Anterior cingulate cortex (tissue), 58 donors: ENCODE data around the gene CREB5.
"Not testable (repeated sequence)": the region's sequence is repeated elsewhere in the genome, so short reads cannot be mapped to it uniquely, and the experiment has no call there.

ENCODE experiments used
- DNase-seq, 58 donors: peaks; one replicate each; lab custom pipeline; 2025; lab: John Stamatoyannopoulos, UW

CREB5 gene

DNA sequence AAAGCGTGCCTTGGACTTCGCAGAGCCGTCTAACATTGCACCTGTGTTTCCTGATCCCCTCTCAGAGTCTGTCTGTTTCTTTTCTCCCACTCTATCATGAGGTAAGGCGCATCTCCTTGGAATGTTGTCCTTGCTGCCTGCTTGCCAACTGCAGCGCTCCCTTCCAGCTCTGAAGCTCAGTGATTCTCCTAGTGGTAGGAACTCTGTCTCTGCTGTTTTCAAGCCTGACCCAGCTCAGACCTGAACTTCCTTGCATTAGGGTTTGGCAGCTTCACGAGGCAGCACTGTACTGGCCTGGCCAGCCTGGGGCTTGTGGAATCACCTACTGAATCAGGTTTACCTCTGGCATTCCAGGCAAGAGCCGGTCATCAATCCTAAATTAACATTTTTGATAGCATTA is 123.9 kb downstream of the CREB5 start:
- no peak for DNase-seq

DNA sequence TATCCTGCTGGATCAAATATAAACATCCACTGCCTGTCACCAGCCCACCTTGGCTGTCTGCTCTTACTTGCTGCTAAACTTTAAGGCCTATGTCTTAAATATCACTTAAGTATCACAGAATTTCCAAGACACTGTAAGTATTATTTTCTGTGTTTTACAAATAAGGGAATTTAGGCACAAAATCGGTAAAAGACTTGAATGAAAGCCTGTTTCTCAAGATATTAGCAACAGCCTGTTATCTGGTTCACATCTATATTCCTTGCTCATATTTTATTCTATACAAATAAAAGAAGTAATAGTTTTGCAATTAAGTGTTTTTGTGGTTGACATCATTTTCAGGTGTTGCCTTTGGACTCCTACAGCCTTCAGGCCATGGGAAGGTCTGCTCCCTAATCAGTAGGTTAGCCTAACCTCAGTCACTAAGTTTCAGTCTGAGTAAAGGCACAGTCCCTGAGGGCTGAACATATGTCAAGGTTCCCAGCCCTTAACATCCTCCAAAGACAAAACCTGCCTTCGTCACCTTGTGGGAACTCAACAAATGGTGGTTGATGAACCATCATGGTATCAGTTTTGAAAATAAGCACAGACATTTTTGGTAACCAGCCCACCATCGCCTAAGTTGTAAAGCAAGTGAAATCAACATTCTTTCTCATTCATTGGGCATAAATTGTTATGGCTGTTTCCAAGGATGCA is 127.1 kb downstream of the CREB5 start:
- no peak for DNase-seq

DNA sequence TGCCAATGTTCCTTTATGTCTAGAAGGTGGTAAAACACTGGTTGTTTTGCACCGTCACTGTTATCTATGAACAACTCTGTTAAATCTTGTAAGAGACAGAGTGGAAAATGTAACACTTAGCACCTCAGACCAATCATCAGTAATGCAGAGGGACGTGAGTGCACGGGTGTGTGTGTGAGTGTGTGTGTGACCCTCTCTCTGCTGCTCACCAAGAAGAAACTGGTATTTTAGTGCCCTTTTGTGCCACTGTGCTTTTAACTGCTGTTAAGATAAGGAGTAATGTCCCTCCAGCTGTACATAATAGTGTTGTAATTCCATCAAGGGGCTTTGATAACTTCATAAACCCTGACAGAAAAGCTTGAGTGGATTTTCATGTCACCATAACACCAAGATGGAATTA is 130.1 kb downstream of the CREB5 start:
- DNase-seq = no peak

DNA sequence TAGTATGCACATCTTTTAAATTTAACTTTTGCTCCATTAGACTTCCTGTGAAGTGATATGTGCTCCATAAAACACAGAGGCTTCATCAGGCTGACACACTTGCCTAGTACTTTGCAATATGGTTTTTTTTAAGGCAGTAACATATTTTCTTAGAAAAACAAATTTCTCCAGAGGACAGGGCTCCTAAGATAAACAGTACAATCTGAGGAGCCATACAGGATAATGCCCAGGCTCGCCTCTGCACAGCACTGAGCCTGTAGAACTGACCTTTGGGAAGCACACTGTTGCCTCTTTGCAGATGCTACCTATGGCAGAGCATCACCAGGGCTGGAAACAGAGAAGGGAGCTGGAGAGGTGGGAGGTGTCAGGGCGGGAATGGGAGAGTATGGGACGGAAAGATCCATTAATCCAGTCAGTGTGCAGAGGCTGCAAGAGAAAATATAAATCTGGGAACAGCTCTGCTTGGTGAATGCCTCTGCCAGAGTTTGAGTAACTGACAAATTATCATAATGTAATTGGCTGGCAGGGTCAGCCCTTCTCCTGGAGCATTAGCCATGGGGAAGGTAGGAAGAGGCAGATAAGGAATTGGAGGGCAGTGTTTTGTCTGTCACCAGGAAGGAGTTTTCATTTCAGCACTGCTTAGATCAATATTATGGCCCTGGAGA is 132.3 kb downstream of the CREB5 start:
- no peak for DNase-seq

DNA sequence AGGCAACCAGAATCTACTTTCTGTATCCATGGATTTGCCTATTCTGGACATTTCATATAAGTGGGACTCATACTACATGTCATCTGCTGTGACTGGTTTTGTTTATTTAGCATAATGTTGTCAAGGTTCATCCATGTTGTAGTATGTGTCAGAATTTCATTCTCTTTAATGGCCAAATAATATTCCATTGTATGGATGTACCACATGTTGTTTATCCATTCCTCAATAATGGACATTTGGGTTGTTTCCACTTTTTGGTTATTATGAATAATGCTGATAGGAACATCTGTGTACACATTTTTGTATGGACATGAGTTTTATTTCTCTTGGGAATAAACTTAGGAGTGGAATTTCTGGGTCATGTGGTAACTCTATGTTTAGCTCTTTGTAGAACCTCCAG is 133.7 kb downstream of the CREB5 start:
- DNase-seq = no peak

DNA sequence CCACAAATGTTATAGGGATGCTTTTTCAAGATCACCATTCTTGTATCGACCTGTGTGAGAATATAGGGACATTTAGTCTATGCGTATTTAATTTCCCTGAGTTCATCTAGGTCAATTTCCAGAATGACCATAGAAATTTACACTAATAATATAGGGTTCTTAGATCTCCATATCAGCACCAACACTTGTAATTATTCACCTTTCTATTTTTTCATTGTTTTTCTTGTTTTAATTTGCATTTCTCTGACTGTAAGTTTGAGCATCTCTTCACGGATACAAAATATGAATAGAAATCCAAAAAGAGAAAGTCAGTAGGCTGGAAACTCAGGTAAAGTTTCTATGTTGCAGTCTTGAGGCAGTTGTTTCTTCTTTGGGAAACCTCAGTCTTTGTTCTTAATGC is 134.8 kb downstream of the CREB5 start:
- no peak for DNase-seq

DNA sequence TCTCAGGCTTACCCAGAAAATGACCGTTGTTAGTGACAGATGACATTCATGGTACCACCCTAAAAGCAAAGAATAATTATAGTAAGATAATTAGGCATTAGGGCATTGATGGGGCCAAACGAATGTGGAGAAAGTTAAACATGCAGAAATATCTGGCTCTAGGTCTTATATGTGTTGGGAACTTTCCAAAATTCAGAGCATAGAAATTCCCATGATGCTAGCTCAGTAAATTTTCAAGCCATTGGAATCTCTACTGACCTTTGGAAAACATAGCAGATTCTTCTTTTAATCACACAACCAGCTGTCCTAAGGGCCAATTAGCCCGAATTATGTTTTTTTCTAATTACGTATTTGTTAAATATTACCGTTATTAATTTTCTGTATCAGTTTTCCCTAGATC is 136.1 kb downstream of the CREB5 start:
- no peak for DNase-seq

DNA sequence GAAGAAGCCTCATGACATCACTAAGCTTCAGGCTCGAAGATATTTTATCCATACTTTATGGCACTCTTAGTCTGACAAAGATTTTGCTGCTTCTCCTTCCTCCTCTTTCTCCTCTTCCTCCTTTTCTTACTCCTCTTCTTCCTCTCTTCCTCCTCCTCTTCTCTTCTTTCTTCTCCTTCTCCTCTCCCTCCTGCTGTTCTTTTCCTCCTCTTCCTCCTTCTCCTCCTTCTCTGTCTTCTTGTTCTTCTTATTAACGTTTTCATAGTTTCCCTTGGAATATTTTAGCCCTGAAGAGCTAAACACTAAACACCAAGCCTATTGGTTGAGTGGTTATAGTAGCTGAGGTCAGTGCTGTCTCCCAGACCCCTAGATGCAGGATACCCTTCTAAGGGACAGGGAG is 137.7 kb downstream of the CREB5 start:
- no peak for DNase-seq

DNA sequence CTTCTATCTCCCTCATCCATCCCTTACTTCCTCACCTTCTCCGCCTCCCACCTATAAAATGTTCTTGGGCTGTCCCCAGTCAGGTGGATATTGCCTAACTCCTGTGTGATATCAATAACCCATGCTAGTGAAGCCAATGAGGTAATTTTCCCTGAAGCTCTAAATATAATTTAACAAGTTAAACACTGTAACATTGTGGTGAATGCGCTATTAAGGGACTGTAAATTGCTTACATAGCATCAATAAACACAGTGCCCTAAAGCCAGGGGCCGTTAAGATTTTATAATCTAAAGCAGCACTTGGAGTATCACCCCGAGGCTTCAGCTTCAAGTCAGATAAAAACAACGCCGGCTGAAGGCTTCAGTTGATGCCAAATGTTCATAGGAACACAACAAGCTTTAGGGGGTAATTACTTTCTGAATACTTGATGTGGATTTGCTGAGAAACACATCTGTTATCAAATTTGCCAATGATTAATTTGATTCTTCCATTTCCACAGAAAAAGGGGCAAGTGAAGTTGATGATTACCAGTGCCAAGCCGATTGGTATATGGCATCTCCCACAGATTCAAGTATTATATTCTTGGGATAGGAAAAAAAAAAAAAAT is 138.4 kb downstream of the CREB5 start:
- DNase-seq = no peak

DNA sequence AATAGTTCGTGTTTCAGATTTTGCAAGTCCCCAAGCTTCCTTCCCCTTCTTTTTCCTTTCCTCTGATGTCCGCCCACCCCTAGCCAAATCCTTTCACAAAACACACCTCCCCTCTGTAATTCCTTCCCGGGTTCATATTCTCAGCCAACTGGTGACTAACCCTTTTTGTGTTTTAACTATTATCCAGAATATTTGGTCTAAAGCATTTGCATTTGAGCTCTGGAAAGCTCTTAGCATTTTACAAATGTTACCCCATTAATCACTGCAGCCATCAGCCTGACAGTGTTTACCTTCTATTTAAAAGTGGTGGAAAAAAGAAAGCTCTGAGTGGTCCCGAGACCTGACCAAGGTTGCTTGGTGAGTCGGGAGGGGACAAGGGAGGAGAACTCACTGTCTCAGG is 139.0 kb downstream of the CREB5 start:
- no peak for DNase-seq

DNA sequence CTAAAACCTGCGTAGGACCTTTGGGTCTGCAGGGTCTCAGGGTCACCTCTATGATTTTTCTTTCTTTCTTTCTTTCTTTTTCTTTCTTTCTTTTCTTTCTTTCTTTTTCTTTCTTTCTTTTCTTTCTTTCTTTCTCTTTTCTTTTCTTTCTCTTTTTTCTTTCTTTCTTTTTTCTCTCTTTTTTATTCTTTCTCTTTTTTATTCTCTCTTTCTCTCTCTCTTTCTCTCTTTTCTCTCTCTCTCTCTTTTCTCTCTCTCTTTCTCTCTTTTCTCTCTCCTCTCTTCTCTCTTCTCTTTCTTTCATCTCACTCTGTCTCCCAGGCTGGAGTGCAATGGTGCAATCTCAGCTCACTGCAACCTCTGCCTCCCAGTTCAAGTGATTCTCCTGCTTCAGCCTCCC is 139.4 kb downstream of the CREB5 start:
- DNase-seq = not testable (repeated sequence)

DNA sequence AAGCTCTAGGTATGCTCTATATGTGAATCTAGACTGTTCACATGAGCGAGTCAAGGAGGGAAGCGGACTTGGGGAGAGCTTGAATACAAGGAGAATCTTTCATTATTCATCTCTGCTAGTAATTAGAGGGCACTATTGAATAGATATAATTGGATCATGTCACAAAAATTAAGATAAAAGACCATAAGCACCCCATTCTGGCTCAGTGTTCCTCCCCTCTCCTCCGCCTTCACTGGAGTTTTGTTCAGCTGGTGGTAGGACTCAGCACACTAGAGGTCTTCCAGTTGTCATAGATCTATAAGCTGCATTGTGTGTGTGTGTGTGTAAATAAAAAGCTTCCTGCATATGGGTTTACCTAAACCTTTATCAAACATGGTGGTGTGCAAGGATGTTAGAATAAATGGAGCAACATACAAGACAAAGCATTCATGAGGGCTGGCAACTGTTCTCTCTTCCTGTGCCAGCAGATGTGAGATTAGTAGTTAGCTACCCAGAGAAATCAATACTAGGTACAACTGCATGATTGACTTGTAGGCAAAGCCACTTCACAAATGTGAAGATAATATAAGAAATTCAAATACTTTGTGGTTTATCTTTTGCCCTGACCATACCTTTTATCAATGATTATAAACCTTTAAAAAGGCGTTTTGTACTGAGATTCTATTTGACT is 142.6 kb downstream of the CREB5 start:
- DNase-seq = no peak

DNA sequence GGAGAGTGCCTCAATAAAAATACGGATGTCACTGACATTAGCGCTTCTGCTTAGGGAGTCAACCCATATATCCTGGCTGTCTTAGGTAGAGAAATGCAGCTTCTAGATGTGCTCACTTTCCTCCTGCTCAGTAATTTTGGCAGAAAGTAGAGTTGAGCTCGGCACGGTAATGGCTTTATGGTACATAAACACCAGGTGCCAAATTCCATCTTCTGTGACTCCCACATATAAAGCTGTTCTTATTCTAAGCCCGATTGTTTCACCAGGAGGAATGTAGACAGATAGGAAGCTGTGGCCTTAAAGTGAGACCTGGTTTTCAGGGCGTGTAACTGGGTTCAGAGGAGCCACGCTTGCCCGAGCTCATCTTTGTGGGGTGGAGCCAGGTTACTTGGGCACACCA is 143.7 kb downstream of the CREB5 start:
- no peak for DNase-seq

DNA sequence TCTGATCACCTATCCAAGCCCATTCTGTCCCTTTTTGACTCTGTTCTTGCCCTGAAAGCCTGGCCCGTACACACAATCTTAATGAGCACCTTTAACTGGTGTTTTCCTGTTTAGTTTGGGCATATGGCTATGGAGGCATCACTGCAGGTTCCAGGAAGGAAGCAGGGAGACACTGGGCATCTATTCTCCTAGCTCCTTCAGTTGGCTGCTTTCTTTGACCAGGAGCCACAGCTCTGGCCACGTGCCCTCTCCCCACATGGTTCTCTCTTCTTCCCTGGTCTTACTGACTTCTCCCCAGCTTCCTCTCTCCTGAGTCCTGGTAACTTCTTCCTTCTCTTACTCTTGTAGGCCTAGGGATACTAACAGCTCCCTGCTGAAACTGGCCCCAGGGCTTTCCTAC is 144.4 kb downstream of the CREB5 start:
- DNase-seq = no peak

DNA sequence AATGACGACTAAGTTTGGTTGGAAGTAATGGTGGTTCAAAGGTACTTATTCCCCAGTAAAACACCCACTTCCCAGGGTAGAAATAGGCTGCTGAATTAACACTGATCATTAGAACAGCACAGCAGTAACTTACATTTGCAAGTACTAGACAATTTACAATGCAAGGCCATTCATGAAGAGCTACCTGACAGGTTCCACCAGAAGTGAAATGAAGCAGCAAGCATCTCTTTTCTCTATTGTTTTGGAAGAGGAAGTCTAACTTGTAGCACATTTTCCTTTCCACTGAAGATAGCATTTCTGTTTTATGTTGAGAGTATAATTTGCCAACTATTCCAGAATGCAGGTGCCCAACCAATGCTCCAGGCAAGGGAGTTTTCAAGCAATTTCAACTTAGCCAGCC is 145.9 kb downstream of the CREB5 start:
- DNase-seq = no peak

DNA sequence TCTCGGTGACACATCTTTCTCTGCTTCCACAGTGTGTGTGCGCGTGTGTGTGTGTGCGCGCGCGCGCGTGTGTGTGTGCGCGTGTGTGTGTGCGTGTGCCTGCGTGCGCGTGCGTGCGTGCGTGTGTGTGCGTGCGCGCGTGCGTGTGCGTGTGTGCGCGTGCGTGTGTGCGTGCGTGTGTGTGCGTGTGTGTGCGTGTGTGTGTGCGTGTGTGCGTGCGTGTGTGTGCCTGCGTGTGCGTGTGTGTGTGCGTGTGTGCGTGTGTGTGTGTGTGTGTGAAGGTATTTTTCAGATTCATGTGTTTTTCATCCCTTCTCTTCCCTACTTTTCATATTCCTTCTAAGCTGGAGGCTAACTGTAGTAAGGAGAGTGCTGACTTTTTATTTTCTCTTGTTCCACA is 148.4 kb downstream of the CREB5 start:
- DNase-seq = no peak

DNA sequence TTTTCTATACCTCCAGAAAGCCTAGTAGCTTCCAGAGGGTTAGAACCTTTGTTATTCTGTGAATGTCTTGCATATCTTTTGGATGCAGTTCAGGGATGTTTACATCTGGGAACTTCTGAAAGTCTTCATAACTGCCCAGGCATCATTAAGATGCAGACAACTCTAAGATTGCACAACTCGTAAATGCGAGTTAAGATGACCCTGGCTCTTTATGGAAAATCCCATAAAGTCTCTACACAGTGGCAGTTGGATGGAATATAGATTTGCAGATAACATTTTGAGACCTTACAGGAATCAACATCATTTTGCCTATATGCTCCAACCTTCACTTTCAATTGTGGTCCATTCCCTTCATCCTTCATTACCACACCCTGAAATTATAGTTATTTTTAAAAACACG is 151.7 kb downstream of the CREB5 start:
- DNase-seq = no peak

DNA sequence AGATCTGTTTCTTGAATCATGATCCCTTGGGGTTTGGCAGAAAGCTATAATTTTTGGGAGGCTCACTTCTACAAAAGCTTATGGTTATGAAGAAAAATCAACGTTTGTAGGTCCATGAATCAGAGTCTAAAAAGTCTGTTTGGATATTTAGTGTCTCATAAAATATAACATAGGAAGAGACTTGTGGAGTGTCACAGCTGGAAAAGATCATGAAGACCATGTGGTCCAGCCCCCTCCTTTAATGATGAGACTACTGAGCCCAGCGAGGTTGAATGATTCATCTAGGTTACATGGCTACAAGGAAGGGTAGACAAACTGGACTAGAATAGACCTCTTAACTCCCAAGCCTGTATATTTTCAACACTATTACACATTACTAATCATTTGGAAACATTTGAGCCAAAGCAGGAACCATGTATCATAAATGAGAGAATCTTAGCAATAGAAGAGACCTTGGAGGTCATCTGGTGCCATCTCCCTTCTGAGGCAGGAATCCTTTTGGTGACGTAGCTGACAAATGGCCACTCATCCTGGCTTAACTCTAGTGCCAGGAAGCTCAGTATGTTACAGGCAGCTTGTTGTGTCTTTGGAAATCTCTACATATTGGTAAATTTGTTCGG is 152.5 kb downstream of the CREB5 start:
- DNase-seq = no peak

DNA sequence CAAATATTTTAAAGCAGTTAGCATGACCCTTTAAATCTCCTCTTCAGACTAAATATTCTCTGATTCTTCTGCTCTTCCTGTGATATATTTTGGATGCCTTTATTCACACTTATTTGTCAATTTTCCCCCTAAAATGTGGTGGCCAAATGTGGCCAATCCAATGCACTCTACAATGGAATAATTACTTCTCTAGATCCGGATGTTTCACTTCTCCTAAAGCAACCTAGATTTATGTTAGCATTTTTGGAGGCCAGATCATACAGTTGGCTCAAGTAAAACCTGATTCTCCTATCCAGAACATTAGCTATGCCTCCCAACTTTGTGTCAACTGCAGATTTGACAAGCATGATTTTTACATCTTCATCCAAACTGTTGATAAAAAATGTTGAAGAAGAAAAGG is 153.7 kb downstream of the CREB5 start:
- DNase-seq = no peak

DNA sequence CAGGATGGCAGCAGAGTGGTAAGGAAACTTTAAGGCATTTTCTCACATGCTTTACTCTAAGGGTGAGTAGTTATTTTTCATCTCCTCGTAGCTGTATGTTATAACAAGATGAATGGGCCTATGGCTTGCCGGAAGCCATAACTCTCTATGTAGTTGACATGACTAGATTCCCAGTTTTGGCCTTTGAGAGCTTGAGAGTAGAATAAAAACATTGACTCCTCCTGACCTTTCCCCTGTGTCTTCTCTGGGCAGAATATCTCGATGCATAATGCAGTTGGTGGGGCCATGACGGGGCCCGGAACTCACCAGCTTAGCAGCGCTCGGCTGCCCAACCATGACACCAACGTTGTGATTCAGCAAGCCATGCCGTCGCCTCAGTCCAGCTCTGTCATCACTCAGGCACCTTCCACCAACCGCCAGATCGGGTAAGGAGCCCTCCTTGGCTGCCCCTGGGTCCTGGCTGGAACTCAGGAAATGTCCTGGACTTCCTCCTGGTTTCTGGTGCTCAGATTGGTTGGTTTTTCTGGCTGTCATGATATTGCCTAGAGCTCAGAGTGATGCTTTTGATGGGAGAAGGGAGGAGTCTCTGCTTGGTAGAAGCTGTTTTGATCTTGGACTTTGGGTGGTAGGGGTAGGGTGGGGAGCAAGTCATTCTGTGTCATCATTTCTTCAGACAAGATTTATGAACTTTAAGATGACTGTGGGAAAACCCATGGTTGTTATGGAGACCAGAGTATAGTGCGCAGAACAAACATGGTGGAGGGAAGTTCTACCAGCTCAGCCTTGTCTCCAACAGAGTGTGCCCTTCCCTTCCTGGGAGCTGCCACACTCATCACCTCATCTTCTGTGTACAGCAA is 158.0 kb downstream of the CREB5 start:
- no peak for DNase-seq
